Cardiac septum (tissue), 1 donor: ENCODE measurements around the gene MCU. TPM values are rescaled to one million over a fixed set of nuclear protein-coding genes. Genes with fewer than 3 reads are reported as not detected.
"Not testable (repeated sequence)": the region's sequence is repeated elsewhere in the genome, so short reads cannot be mapped to it uniquely, and the experiment has no call there.

Experiments
- DNase-seq: peaks from one replicate; pipeline ENCODE4 v3.0.0-alpha.2; 2020; ENCODE audit warnings: low spot score
- intact Hi-C: fragments of 100-400 bp; cut with DNase I; formaldehyde crosslinking; loops from one replicate; pipeline ENCODE4 v1.14.0; 2022
- long read RNA-seq: library from polyadenylated mRNA; unstranded; transcript quantifications from one replicate; pipeline ENCODE4 v2.0.0, GENCODE V29; 2021
- total RNA-seq: library from RNA; stranded (reverse); fragmentation: NEBNext Ultra II Directional; extraction: Animal tissue kit (Norgen Biotek cat#: 25700); gene quantifications from one replicate; pipeline ENCODE4 v1.2.1, GENCODE V29; 2021
- donor health status: DM: no; HTN: no; CAD: no.

MCU gene, protein sequence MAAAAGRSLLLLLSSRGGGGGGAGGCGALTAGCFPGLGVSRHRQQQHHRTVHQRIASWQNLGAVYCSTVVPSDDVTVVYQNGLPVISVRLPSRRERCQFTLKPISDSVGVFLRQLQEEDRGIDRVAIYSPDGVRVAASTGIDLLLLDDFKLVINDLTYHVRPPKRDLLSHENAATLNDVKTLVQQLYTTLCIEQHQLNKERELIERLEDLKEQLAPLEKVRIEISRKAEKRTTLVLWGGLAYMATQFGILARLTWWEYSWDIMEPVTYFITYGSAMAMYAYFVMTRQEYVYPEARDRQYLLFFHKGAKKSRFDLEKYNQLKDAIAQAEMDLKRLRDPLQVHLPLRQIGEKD
- 14.6 TPM for total RNA-seq
- long read RNA-seq, transcript MCU-202 (8 exons, 2,949 nt) = major isoform, 14 of 18 reads
- long read RNA-seq, partial matches to known transcripts = 3 of 18 reads
- long read RNA-seq, other reads (novel, unspliced or antisense) = 1 of 18 reads

DNA sequence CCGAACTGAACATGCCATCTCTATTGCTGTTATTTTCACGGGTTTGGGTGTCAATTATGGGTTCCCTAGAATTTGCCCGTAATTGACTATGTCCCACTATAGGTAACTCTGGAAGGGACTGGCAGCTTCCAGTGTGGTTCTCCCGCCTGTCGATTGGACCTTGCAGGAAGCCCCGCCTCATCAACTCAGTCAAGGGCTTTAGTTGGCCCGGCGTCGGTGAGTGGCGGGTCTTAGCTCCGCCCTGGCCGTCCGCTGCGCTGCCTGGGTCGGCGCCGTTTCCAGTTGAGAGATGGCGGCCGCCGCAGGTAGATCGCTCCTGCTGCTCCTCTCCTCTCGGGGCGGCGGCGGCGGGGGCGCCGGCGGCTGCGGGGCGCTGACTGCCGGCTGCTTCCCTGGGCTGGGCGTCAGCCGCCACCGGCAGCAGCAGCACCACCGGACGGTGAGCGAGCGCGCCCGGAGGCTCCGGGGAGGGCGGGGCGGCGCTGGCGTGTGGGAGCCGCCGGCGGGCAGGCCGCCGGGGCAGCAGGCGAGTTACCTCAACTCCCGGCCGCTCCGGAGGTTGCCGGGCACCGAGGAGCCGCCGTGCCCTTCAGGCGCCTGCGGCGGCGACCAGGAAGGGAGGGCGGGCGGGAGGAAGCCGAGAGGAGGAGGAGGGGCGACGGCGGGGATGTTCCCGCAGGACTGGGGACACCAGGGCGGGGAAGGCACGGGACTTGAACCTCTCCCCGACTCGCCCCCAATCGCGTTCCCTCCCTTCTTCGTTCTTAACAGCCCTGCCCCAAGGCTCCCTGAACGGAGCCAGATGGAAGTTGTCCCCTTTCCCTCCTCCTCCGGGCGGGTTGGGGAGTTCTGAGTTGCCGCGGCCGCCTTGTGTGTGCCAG is at the start of gene MCU:
TSS of gene MCU (plus strand) at position 281 of the 881 bp plus-strand sequence. CDS start at position 290, 9 bp downstream.
- DNase-seq = peak; percentile 97
- intact Hi-C loops = loop anchor here (5.0 kb wide), 3 partner anchors 45 to 330 kb away; partner anchors contain the start of gene MICU1

GRCh38 chr10:72642318-72642717 is 49.6 kb upstream of the MCU start:
- DNase-seq = no peak
- intact Hi-C loops = no loop called here

DNA sequence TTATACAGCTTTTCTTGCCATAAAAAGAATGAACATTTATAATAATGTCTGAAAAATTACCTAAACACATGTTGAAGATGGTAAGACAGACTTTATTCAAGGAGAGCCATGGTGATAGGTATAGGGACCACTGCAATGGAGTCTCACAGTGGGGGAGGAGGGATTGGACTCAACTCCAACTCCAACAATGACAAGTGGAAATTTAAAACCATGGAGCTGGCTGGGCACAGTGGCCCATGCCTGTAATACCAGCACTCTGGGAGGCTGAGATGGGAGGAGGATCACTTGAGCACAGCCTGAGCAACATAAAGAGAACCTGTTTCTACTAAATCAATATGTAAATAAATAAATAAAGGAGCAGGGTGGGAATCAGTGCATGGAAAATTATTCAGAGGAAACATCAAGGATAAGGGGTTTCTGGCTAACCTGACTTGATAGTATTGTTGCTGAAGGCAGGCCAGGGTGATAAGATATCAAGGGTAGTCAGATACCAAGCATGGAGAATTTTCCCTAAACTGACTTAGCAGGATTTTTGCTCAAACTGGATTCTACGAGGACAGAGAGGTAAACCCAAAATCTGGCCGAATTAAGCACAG is 46.6 kb upstream of the MCU start:
- DNase-seq = no peak
- intact Hi-C loops = no loop called here

GRCh38 chr10:72646971-72647370 is 45.0 kb upstream of the MCU start:
- intact Hi-C loops, DNase-seq: not testable (repeated sequence)

GRCh38 chr10:72648301-72648700 is 43.6 kb upstream of the MCU start:
- intact Hi-C loops = no loop called here

DNA sequence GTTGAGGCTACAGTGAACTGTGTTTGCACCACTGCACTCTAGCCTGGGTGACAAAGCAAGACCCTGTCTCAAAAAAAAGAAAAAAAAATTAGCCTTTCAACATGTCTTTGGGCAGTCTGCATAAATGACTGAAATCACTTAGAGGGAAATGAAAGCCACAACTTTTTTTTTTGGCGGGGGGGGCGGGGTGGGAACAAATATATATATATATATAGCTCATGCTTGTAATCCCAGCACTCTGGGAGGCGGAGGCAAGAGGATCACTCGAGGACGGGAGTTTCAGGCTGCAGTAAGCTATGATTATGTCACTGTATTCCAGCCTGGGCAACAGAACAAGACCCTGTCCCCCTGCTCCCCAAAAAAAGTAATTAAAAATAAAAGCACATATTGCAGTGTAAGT is 42.7 kb upstream of the MCU start:
- intact Hi-C loops = no loop called here
- DNase-seq = no peak

More at GRCh38 chr10:72648301-72648700, 43.6 kb upstream of the MCU start:
- no peak for DNase-seq

- no peak for DNase-seq
- intact Hi-C loops = no loop called here
Measured at GRCh38 chr10:72653383-72654096, 38.4 kb upstream of the MCU start.

GRCh38 chr10:72654720-72655119 is 37.2 kb upstream of the MCU start:
- intact Hi-C loops = no loop called here
- no peak for DNase-seq

DNA sequence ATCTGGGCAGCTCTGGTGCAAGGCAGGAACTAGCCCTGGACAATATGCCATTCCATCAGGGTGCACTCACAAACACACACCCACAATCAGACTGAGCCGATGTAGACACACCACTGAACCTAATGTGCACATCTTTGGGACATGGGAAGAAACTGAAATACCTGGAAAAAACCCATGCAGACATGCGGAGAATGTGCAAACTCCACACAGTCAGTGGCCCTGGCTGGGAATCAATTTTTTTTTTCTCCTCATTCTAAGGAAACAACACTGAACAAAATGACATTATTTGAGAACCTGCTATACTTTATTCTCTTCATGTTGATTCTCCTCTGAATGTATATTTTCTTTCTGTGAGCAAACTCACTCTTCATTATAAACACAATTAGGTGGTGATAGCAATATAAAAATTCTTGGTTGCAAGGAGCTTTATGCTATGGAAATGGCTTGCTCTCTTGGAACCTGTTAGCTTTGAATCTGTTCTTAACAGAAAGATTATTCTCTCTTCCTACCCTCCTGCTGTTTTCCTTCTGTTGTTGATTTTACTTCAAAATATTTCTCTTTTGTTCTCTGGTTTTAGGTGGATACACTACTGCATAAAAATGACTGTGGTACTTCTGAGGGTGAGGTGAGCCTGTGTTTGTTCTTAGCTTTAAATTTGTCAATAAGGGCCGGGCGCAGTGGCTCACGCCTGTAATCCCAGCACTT is 33.1 kb upstream of the MCU start:
- no peak for DNase-seq
- intact Hi-C loops = no loop called here

DNA sequence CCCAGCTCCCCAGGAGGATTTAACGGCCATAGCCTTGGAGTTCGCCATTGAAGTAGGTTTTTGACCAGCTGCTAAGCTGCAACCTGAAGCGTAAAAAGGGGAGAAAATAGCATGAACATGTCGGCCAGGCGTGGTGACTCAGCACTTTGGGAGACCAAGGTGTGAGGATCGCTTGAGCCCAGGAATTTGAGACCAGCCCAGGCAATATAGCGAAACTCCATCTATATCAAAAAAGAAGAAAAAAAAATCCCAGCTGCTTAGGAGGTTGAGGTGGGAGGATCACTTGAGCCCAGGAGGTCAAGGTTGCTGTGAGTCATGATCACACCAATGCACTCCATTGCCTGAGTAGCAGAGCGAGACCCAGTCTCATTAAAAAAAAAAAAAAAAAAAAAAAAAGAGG is 32.2 kb upstream of the MCU start:
- no peak for DNase-seq
- intact Hi-C loops = no loop called here

DNA sequence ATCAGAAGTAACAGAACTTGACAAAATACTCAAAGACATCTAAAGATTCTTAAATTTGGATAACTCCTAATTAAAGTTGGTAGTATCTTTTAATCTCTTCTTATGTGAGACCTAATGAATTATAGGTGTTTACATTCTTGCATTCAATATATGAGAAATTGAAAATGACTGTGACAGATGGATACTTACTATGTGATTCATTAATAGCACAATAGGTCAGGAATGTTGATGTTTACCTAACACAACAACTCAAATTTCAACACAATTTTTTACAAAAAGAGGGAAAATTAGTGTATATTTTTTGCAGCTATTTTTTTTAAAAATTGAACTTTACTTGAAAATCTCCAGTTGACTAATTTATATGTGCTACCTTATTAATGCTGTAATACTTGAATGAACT is 31.7 kb upstream of the MCU start:
- intact Hi-C loops = no loop called here
- DNase-seq = no peak

DNA sequence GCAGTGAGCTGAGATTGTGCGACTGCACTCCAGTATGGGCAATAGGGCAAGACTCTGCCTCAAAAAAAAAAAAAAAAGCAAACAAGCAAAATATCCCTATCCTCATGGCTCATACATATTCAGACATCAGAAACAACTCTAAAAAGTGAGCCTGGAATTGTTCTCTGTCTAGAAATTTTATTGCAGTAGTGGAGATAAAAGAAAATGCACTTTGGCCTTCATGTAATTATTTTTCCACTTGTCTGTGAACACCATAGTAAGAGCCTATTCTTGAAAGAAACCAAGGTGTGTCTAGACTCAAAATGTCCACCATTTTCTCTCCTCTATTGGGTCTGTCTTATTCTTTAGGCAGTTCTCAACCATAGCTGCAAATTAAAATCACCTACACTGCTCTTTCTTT is 30.5 kb upstream of the MCU start:
- DNase-seq = no peak
- intact Hi-C loops = no loop called here

- no peak for DNase-seq
- intact Hi-C loops = no loop called here
Measured at GRCh38 chr10:72663971-72664370, 28.0 kb upstream of the MCU start.

GRCh38 chr10:72665925-72666324 is 26.0 kb upstream of the MCU start:
- intact Hi-C loops = no loop called here
- no peak for DNase-seq

- intact Hi-C loops = no loop called here
- DNase-seq = no peak
Measured at GRCh38 chr10:72667207-72667864, 24.6 kb upstream of the MCU start.

DNA sequence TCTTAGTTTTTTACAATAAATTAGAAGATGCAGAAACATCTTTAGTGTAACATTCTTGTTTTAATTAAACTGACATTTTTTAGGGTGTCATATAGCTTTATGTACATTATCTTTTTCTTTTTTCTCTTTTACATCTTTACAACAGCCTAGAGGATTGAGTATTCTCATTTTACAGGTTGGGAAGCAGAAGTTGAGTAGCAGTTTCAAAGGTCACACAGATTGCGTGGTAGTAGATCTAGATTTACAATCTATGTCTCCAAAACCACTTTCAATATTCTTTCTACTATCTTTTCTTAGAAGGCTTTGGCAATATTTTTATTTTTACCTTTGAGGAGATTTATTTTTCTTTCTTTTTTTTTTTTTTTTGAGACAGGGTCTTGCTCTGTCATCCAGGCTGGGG is 18.7 kb upstream of the MCU start:
- no peak for DNase-seq
- intact Hi-C loops = no loop called here

DNA sequence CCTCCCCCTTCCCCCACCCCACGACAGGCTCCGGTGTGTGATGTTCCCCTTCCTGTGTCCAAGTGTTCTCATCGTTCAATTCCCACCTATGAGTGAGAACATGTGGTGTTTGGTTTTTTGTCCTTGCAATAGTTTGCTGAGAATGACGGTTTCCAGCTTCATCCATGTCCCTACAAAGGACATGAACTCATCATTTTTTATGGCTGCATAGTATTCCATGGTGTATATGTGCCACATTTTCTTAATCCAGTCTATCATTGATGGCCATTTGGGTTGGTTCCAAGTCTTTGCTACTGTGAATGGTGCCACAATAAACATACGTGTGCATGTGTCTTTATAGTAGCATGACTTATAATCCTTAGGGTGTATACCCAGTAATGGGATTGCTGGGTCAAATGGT is 17.8 kb upstream of the MCU start:
- intact Hi-C loops, DNase-seq: not testable (repeated sequence)

- intact Hi-C loops = no loop called here
- no peak for DNase-seq
Measured at GRCh38 chr10:72679838-72680241, 12.1 kb upstream of the MCU start.
